ENCODE results near the gene RPUSD1.

GRCh38 chr16:821751-822150 lies 33.6 kb upstream of the RPUSD1 start:
- TF ChIP-seq CTCF (IDR thresholded peaks at IDR 0.05) (no peak), POLR2A (IDR thresholded peaks at IDR 0.05) (no peak)

Measured in transverse colon (tissue), 3 donors.